T-helper 17 cell (primary cell): Measurements from ENCODE around the gene FAM53A. TPM values are rescaled to one million over a fixed set of nuclear protein-coding genes. Genes with fewer than 3 reads are reported as not detected.

Source experiments
- ATAC-seq: fragments of 150-1000 bp; cut with Tn5 transposase; 2 replicates; pipeline ENCODE4 v1.10.0; 2021; ENCODE audit warnings: mild to moderate bottlenecking, moderate library complexity
- DNase-seq, 3 donors: peaks; one replicate each; pipeline versions ENCODE4 v3.0.0 to v3.0.0-alpha.2; 2020 to 2021
- H3K9me3 ChIP-seq: one replicate; pipeline ENCODE4 v1.7.0; 2013; ENCODE audit warnings: low read length, mild to moderate bottlenecking; ENCODE audit not compliant: control insufficient read depth, poor library complexity, severe bottlenecking
- H3K27ac Mint-ChIP-seq: one replicate; pipeline ENCODE4 v1.8.0; 2022; ENCODE audit warnings: mild to moderate bottlenecking, moderate library complexity, mixed read lengths
- H3K27me3 Mint-ChIP-seq: one replicate; pipeline ENCODE4 v1.8.0; 2022; ENCODE audit warnings: mixed read lengths
- H3K36me3 Mint-ChIP-seq: one replicate; pipeline ENCODE4 v1.8.0; 2022; ENCODE audit warnings: low read depth, mixed read lengths
- H3K4me1 Mint-ChIP-seq: one replicate; pipeline ENCODE4 v1.8.0; 2022; ENCODE audit warnings: mild to moderate bottlenecking, mixed read lengths
- H3K4me3 Mint-ChIP-seq: one replicate; pipeline ENCODE4 v1.8.0; 2022; ENCODE audit warnings: mild to moderate bottlenecking, moderate library complexity, mixed read lengths
- total RNA-seq, 4 donors: library from RNA in 2 of 4; stranded (reverse) in 2 of 4; gene quantifications; one replicate each; pipeline ENCODE4 v1.2.3 and lab custom pipeline; 2022 to 2026

The FAM53A gene
- total RNA-seq, 2 donors from 2014 or later = 2.4 to 3.1 TPM

GRCh38 chr4:1670279-1670678 lies 13.8 kb downstream of the FAM53A start:
- Mint-ChIP-seq H3K27me3 (peaks cover under 1% of the 10 kb centered on the region), H3K36me3 (no peaks in the 10 kb centered on the region), H3K27ac (no peak overlapping the region), H3K4me1 (no peaks in the 10 kb centered on the region), H3K4me3 (no peak overlapping the region)
- no peaks in the 10 kb centered on the region for H3K9me3 ChIP-seq
- no peak for ATAC-seq
- DNase-seq = no peak

- no peak overlapping the region for H3K27ac Mint-ChIP-seq
- H3K4me1 Mint-ChIP-seq = no peaks in the 10 kb centered on the region
- ATAC-seq (no peak), DNase-seq (no peak)
- no peaks in the 10 kb centered on the region for H3K9me3 ChIP-seq
- no peaks in the 10 kb centered on the region for H3K36me3 Mint-ChIP-seq
- no peaks in the 10 kb centered on the region for H3K27me3 Mint-ChIP-seq
- H3K4me3 Mint-ChIP-seq = no peak overlapping the region
Observed at GRCh38 chr4:1669850-1670249, 14.3 kb downstream of the FAM53A start.

GRCh38 chr4:1669270-1669669 lies 14.8 kb downstream of the FAM53A start:
- Mint-ChIP-seq H3K4me1 (no peaks in the 10 kb centered on the region), H3K27me3 (no peaks in the 10 kb centered on the region), H3K36me3 (no peaks in the 10 kb centered on the region), H3K27ac (no peak overlapping the region), H3K4me3 (no peak overlapping the region)
- H3K9me3 ChIP-seq = no peaks in the 10 kb centered on the region
- DNase-seq (no peak), ATAC-seq (no peak)

GRCh38 chr4:1668488-1668840 lies 15.6 kb downstream of the FAM53A start:
- no peak for DNase-seq
- no peaks in the 10 kb centered on the region for H3K36me3 Mint-ChIP-seq
- no peaks in the 10 kb centered on the region for H3K9me3 ChIP-seq
- no peak overlapping the region for H3K4me3 Mint-ChIP-seq
- no peaks in the 10 kb centered on the region for H3K4me1 Mint-ChIP-seq
- no peak for ATAC-seq
- no peaks in the 10 kb centered on the region for H3K27me3 Mint-ChIP-seq
- H3K27ac Mint-ChIP-seq = no peak overlapping the region

- Mint-ChIP-seq H3K4me1 (no peaks in the 10 kb centered on the region), H3K4me3 (no peak overlapping the region), H3K36me3 (no peaks in the 10 kb centered on the region), H3K27ac (no peak overlapping the region), H3K27me3 (no peaks in the 10 kb centered on the region)
- H3K9me3 ChIP-seq = no peaks in the 10 kb centered on the region
- ATAC-seq = no peak
- DNase-seq = no peak
Observed at GRCh38 chr4:1667273-1667672, 16.8 kb downstream of the FAM53A start.

- DNase-seq (no peak), ATAC-seq (no peak)
- no peaks in the 10 kb centered on the region for H3K27me3 Mint-ChIP-seq
- no peaks in the 10 kb centered on the region for H3K9me3 ChIP-seq
- no peaks in the 10 kb centered on the region for H3K4me1 Mint-ChIP-seq
- no peaks in the 10 kb centered on the region for H3K36me3 Mint-ChIP-seq
- no peak overlapping the region for H3K4me3 Mint-ChIP-seq
- H3K27ac Mint-ChIP-seq = no peak overlapping the region
Observed at GRCh38 chr4:1666391-1666790, 17.7 kb downstream of the FAM53A start.

GRCh38 chr4:1664141-1664540 lies 20.0 kb downstream of the FAM53A start:
- Mint-ChIP-seq H3K27me3 (no peaks in the 10 kb centered on the region), H3K27ac (no peak overlapping the region), H3K4me1 (peaks cover 2% of the 10 kb centered on the region), H3K36me3 (no peaks in the 10 kb centered on the region), H3K4me3 (no peak overlapping the region)
- H3K9me3 ChIP-seq = no peaks in the 10 kb centered on the region
- DNase-seq = no peak
- no peak for ATAC-seq

GRCh38 chr4:1663549-1663948 lies 20.6 kb downstream of the FAM53A start:
- Mint-ChIP-seq H3K27ac (no peak overlapping the region), H3K4me3 (no peak overlapping the region), H3K27me3 (no peaks in the 10 kb centered on the region), H3K36me3 (no peaks in the 10 kb centered on the region), H3K4me1 (peaks cover 2% of the 10 kb centered on the region)
- no peaks in the 10 kb centered on the region for H3K9me3 ChIP-seq
- ATAC-seq (no peak), DNase-seq (no peak)

GRCh38 chr4:1661695-1662094 lies 22.4 kb downstream of the FAM53A start:
- Mint-ChIP-seq H3K4me1 (peaks cover 2% of the 10 kb centered on the region), H3K36me3 (no peaks in the 10 kb centered on the region), H3K4me3 (no peak overlapping the region), H3K27ac (no peak overlapping the region), H3K27me3 (no peaks in the 10 kb centered on the region)
- H3K9me3 ChIP-seq = no peaks in the 10 kb centered on the region
- DNase-seq (no peak), ATAC-seq (no peak)

- H3K4me3 Mint-ChIP-seq = no peak overlapping the region
- no peaks in the 10 kb centered on the region for H3K36me3 Mint-ChIP-seq
- DNase-seq (no peak), ATAC-seq (no peak)
- no peaks in the 10 kb centered on the region for H3K9me3 ChIP-seq
- no peaks in the 10 kb centered on the region for H3K27me3 Mint-ChIP-seq
- no peak overlapping the region for H3K27ac Mint-ChIP-seq
- H3K4me1 Mint-ChIP-seq = peaks cover 4% of the 10 kb centered on the region
Observed at GRCh38 chr4:1660948-1661677, 23.0 kb downstream of the FAM53A start.

- ATAC-seq = no peak
- Mint-ChIP-seq H3K27ac (no peak overlapping the region), H3K4me1 (peaks cover 4% of the 10 kb centered on the region), H3K27me3 (no peaks in the 10 kb centered on the region), H3K36me3 (no peaks in the 10 kb centered on the region), H3K4me3 (no peak overlapping the region)
- H3K9me3 ChIP-seq = no peaks in the 10 kb centered on the region
- no peak for DNase-seq
Observed at GRCh38 chr4:1659104-1660043, 24.7 kb downstream of the FAM53A start.

- Mint-ChIP-seq H3K36me3 (no peaks in the 10 kb centered on the region), H3K4me1 (peaks cover 4% of the 10 kb centered on the region), H3K27ac (no peak overlapping the region), H3K27me3 (no peaks in the 10 kb centered on the region), H3K4me3 (no peak overlapping the region)
- no peaks in the 10 kb centered on the region for H3K9me3 ChIP-seq
- ATAC-seq = no peak
- no peak for DNase-seq
Observed at GRCh38 chr4:1658581-1658980, 25.5 kb downstream of the FAM53A start.

- Mint-ChIP-seq H3K27ac (no peak overlapping the region), H3K4me1 (peaks cover 4% of the 10 kb centered on the region), H3K27me3 (no peaks in the 10 kb centered on the region), H3K4me3 (no peak overlapping the region), H3K36me3 (no peaks in the 10 kb centered on the region)
- DNase-seq = no peak
- no peaks in the 10 kb centered on the region for H3K9me3 ChIP-seq
- no peak for ATAC-seq
Observed at GRCh38 chr4:1658146-1658545, 26.0 kb downstream of the FAM53A start.
